Measurements from ENCODE around the gene SORCS3.
"Not testable (repeated sequence)": the region's sequence is repeated elsewhere in the genome, so short reads cannot be mapped to it uniquely, and the experiment has no call there.

The SORCS3 gene

DNA sequence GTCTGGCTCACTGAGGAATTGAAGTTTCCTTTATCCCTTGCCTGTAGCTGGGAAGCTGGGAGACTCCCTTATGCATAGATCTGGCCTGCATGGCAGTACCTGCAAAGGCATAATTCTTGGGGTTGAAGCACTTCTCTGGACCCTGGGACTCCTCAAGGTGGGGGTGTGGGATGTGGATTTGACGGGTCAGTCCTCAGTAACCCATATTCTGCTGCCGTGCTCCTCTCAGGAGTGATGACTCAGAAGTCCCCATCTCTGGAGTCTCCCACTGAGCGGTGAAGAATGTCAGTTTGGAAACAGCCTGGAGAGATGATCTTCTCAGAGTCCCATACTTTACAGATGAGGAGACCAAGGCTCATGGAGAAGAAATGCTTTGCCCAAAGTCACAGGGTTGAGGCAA is 49.0 kb downstream of the SORCS3 start:
- no peak for DNase-seq (ENCODE audit: low read depth)

DNA sequence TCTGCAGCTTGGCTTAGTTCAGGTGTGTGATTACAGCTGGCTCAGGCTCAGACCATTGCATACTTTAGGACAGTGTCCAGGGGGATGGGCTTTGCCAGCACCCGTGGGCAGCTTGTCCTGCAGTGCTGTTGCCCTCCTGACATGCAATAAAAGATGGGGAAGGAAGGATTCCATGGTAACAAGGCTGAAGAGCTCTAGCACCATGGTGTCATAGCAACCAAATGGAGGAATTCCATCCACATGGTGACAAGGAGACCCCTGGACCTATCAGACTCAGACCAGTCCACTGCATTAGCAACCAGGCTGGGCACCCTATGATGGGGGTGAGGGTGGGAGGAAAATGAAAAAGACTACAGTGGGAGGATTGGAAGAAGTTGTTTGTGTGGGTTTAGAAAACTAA is 49.9 kb downstream of the SORCS3 start:
- no peak for DNase-seq (ENCODE audit: low read depth)

DNA sequence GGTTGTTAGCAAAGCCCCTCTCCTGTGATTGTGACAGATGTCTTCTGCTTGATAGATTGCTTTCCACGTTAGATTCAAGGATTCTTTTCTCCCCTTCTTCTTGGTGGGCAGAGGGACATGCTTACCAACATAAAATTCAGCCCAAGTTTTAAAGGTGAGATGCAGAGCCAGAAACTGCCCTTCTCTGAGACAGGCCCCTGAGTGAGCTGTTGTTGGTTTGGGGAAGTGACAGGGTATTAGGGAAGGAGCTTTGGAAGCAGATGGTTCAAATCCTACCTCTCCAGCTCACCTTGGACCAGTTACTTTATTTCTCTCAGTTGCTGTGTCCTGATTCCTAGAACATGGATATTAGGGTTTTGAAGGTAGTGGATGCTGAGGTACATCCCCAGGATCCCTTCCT is 53.0 kb downstream of the SORCS3 start:
- no peak for DNase-seq (ENCODE audit: low read depth)

DNA sequence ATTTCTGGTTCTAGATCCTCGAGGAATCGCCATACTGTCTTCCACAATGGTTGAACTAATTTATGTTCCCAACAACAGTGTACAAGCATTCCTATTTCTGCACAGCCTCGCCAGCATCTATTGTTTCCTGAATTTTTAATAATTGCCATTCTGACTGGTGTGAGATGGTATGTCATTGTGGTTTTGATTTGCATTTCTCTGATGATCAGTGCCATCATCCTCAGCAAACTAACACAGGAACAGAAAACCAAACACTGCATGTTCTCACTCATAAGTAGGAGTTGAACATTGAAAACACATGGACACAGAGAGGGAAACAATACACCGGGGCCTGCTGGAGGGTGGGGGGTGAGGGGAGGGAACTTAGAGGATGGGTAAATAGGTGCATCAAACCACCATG is 62.2 kb downstream of the SORCS3 start:
- not testable (repeated sequence) for DNase-seq (ENCODE audit: low read depth)

DNA sequence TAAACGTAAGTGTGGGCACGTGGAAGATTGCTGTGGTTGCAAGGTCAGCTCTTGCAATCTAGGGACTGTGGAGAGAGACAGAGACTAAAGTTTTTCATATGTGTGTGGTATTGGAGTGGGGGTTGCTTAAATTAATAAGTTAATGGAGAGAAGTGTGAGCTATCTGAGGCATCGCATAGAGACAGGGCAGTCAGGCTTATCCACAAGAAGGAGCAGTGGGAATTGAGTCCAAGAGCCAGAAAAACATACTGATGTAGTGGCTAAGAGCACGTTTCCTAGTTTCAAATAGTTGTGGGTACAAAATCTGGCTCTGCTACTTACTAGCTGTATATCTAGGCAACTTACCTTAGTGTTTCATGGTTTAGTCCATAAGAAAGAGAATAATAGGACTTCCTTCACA is 65.8 kb downstream of the SORCS3 start:
- no peak for DNase-seq (ENCODE audit: low read depth)

DNA sequence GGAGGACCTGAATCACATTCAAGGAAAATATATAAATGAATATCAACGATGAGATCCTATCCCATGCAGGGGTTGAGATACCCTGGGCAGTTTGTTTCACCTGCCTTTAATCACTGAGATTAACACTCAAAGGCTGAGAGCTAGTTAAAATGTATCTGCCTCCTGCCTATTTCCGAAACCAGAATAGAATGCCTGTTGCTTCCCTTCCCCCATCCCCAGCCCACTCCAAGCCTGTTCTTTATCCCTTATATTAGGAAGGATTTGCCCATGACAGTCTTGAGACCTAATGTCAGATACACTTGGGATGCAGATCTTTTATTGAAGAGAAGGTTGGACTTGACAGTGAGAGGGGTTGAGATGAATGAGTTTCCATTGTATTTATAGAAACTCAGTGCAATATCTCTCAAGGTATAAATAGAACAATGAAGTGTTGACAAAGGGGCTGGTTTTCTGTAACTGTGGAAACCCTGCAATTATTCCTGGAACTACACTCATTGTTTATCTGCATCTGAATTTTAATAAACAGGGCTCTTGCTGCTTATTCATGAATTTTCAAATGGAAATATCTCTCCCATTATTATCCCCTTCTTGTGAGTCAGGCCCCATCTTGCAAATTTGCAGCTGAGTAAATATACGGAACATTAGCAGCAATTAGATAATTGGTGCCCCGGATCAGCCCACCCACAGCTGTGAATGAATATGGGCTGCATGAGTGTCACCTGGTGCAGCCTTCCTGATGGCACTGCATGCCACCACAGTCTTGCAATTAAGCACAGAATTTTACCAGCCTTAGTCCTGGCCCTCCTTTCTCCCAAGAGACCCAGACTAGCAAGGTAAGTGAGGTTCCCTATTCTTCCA is 66.7 kb downstream of the SORCS3 start:
- DNase-seq (ENCODE audit: low read depth) = no peak

DNA sequence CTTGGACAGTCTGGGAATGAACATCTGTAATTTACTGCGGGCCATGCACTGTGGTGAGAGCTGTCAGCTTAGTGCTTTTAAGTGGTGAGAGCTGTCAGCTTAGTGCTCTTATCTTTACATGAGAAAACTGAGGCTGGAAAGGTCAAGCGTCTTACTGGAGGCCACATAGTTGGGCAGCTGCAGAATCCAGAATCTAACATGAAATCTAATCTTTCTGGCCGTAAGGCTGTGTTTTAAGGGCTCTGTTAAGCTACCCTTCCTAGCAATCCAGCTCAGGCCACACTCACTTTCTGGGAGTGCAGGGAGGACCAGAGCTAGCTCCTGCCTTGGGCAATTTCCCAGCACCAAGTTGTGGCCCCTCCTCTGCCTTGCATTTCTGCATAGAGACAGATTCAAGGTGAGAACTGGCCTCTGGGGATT is 70.2 kb downstream of the SORCS3 start:
- DNase-seq (ENCODE audit: low read depth) = no peak

DNA sequence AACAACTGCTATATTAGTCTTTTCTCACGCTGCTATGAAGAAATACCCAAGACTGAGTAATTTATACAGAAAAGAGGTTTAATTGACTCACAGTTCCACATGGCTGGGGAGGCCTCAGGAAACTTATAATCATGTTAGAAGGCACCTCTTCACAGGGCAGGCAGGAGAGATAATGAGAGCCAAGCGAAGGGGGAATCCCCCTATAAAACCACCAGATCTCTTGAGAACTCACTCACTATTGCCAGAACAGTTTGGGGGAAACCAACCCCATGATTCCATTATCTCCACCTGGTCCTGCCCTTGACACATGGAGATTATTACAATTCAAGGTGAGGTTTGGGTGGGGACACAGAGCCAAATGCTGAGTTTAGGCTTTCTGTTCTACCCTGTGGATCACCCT is 89.5 kb downstream of the SORCS3 start:
- not testable (repeated sequence) for DNase-seq (ENCODE audit: low read depth)

DNA sequence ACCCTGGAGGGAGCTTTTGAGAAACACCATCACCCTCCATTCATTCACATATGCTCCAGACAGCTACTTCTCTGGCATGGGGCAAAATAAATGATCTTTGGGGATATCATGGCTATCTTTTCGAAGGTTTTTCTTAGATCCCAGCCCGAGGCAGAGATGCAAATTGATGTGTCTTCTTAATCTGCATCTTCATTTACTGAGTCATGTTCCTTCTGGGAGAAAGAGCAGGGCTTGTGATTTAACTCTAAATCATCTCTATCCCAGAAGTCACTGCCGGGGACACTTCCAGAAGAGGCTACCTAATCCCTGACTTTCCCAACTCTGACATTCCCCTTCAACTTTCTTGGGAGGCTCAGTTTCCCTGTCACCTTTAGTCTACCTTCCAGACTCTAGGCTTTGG is 90.1 kb downstream of the SORCS3 start:
- no peak for DNase-seq (ENCODE audit: low read depth)

DNA sequence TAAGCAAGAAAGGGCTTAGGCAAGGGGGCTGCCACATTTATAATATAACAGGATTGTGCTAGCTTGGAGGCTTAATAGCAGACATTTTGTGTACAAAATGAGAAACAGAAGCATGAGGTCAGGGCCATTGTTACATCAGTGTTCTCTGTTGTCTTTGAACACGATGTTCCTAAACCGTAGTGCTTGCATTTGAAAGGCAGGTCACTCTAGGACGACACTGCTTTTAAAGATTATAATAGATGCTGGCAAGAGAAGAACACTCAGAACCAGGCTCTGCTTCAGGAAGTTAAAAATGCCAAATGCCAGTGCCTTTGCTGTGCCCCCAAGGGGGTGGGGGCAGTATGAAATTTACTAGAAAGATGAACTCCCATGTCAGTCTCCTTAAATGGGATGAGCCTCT is 91.1 kb downstream of the SORCS3 start:
- no peak for DNase-seq (ENCODE audit: low read depth)

DNA sequence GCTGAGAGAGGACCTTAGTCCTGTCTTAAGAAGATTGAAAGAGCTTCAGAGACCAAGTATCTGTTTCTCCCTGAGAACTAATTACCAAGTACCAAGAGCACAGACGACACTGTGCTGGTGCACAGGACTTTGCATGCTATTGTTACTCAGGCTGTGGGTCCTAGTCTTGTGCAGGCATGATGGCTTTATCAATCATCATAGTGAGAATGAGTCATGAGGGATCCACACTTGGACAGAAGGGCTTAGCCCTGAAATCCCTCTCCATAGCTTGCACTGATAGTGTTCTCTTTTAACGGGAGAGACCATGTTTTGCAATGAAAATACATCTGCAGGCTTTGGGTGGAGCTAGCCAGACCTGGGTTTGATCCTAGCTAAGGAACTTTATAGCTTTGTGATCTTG is 93.3 kb downstream of the SORCS3 start:
- no peak for DNase-seq (ENCODE audit: low read depth)

DNA sequence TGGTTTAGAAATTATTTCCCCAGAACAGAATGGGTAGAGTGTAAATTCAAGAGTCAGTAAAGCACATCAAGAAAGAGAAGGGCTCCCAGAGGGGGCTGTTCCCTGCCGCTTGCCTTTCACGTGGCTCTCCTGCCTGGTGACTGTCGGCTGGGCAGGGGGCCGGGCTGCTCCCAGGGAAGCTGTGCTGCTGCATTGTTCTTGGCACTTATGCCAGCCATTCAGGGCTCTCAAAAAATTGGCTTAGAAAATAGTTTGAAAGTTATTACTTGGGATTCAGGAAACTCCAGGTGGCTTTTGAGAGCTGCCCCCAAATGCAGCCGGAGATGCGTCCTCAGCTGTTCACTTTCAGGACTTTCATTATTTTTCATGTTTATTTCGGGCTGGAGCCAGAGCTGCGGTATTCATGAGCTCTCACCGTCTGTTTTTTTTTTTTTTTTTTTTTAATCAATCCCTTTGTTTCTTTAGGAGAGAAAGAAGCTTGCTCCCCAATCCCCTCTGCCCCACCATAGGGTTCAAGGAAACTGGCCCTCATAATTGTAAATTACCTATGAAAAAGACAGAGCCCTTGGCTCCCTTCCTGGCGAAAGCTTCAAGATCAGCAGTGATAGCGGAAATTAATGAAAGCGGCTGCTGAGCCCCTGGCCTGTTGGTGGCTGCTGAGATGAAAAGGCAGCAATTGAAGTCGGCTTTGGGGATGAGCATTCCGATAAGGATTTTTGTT is 94.1 kb downstream of the SORCS3 start:
- DNase-seq (ENCODE audit: low read depth) = no peak

DNA sequence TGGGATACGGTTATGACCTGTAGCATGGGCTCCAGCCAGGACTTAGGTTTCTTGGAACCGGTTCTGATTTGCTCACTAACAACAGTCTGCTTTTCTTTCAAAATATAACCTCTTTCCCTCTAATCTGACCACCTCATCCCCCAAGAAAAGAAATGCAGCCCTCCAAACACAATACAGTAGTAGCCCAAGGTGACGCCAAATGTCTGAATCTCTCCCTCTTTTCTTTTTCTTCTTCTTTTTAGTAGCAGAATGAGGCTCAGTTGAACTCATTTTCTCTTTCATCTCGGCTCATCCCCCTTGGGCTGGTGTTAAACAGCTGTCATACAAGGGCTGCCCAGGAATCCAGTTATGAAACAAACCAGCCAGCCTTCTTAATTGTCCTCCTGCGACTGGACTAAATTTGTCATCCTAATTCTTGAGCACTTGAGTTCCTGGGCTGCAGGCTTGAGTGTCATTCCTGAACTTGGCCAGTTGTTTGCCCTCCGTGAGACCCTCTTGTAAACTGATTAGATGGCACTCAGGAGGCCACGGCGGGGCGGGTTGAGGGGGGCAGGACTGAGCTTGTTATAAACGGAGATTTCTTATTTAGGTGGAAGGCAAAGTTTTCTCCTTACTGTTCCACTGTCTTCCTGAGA is 94.8 kb downstream of the SORCS3 start:
- no peak for DNase-seq (ENCODE audit: low read depth)

DNA sequence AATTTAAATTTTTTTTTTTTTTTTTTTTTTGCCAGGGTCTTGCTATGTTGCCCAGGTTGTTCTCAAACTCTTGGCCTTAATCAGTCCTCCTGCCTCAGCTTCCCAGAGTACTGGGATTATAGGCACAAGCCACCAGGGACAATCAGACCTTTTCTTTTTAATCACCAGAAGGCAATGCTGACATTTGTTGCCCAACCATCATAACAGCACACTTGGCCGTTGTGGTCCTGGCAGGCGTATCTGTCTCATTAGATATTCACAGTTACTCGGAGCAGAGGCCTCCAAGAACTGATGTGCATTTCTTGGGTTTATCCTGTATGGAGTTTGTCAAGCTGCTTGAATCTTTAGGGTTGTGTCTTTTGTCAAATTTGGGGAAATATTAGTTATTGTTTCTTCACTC is 100.0 kb downstream of the SORCS3 start:
- no peak for DNase-seq (ENCODE audit: low read depth)

DNA sequence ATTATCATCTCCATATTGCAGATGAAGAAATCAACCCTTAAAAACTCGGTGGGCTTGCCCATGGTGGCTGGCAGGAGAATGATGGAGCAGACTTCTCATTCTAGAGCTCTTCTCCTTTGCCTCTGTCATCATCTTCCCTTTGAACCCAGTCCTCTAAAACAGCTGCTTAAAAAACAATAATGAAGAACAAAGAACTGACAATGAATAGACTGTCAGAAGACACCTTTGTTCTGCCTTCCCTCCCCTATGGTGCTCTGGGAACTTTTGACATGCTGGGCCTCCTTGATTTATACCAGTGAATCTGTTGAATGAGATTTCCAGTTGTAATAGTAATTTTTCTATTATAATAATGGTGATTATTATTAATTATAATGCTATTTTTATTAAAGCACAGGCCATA is 103.0 kb downstream of the SORCS3 start:
- DNase-seq (ENCODE audit: low read depth) = no peak

DNA sequence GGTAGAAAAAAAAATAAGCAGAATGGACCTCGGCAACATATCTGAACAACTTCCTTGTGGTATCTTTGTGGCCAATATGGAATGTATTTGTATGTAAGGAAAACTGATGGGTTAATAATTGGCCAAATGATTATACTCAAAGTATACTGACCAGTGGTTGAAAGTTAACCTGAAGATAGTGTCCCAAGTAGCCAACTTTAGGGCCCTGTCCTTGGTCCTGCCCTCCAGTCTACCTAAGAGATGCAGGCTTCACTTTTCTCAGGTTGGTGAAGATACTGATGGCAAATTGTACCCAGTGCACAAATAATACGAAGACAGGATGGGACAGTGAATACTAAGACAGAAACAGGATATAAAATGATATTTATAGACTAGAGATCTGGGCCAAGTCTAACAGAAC is 109.2 kb downstream of the SORCS3 start:
- DNase-seq (ENCODE audit: low read depth) = no peak

DNA sequence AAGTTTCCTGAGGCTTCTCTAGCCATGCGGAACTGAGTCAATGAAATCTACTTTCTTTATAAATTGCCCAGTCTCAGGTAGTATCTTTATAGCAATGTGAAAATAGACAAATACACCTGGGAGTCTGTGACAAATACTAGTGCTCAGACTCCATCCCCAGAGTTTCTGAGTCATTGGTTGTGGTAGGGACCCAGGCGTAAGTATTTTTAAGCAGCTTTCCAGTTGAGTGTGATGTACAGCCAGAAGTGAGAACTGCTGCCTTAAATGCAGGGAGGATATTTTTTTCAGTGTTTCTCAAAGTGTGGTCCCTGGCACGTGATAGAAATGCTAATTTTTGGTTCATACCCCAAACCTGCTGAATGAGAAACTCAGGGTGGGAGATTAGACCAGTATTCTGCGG is 121.7 kb downstream of the SORCS3 start:
- no peak for DNase-seq (ENCODE audit: low read depth)

DNA sequence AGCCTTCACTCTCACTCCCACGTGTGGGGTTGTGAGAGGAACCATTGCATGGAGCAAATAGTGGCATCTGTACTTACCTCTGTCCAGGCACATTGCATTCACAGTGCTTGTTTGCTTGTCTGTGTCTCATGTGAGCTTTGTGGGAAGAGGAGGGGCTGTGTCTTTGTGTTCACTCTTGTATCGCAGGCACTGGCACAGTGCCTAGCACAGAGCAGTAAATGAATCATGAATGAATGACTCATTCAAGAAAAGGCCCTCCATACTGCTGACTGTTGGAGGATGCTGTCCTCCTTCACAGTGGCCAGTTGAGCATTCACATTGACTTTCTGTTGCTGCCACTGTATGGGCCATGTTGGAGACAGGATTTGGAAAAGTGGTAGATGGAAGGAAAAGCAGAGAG is 125.3 kb downstream of the SORCS3 start:
- no peak for DNase-seq (ENCODE audit: low read depth)

DNA sequence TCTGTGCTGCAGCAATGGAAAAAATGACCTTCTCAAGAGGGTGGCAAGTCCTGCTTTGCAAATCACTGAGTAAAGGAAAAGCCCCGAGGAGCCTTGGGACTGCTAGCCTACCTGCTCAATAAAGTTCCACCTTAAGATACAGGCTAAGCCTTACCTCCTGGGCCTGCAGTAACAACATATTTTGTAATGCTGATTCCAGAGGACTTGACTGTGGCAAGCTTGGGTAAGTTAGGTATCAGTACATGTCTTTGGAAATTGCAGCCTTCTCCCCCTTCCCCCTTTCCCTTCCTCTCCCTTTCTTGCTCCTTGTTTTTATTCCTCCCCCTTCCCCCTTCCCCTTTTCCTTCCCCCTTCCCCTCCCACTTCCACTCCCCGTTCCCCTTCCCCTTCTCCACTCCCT is 126.2 kb downstream of the SORCS3 start:
- no peak for DNase-seq (ENCODE audit: low read depth)

DNA sequence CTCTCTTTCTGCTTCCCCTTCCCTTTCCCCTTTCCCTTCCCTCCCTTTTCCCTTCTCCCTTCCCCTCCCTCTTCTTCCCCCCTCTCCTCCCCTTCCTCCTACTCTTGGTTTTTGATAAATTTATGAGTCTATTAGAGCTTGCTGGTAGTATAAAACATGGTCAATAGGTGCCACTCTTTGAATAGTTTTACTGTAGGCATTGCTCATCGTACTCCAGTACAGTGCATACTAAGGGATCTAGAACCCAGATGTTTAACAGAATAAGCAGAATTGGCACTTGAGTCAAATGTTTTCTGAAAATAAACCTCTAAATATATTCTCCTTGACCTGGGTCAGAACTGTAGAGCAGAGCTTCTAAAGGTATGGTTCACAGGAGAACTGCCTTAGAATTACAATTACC is 126.7 kb downstream of the SORCS3 start:
- DNase-seq (ENCODE audit: low read depth) = no peak

DNA sequence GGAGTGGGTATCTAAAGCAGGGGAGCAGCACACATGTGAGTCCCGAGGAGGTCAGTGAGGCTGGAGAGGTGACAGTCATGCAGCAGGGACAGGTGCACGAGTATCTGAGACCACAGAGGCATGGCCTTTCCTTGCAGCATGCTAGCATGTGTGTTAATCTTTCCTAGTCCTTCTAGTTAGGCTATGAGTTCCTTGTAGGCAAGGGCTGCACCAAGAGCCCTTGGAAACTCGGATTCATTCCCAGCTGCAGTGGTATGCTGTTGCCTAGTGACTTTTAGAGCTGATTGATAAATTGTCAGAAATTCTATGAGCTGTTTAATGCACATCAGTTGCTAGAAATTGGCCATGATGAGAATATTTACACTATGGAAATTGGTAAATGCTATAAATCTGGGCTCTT is 132.0 kb downstream of the SORCS3 start:
- DNase-seq (ENCODE audit: low read depth) = no peak

DNA sequence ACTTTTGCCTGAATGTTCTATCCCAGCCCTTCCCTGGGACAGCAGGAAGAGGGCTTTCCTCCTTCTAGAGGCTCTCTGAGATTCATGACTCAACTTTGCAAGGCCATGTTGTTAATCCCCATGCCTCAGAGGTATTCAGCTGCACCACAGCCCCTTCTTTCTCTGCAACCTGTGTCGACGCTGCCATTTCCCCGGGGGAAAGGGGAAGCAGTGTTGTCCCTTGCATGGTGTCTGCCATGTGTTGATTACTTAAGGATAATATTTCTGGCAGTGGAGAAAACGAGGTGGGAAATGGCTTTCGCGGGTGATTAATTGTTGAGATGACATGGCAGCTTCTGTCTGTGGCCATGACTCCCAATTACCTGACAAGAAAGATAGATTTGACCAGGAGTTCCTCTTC is 133.1 kb downstream of the SORCS3 start:
- no peak for DNase-seq (ENCODE audit: low read depth)

DNA sequence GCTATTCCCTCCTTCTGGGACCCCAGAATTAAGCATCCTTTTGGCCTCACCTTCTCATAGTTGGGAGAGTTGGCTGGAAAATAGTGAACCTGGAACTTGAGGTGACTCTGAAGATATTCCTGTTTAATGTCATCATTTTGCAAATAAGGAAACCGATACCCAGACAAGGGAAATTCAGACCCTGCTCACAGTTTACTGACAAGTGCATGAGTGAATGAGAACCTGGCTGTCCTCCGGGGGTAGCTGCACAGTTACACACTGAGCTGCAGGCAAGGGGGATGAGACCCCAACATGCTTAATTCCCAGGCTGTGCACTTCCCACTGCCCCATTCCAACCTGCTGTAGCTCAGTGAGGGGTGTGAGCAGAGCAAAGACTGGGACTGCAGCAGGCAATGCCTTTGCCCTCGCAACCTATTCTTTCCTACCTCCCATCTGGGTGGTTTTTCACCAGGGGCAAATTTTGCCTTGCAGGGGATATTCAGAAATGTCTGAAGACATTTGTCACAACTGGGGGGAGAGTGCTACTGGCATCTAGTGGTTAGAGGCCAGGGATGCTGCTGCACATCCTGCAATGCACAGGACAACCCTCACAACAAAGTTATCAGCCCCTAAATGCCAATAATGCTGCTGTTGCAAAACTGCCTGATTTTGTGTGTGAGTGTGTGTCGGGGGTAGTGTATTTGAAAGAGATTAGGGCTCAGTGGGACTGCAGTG is 136.2 kb downstream of the SORCS3 start:
- DNase-seq (ENCODE audit: low read depth) = no peak
